ENCODE results near the gene MOB2.
"Not testable (repeated sequence)": the region's sequence is repeated elsewhere in the genome, so short reads cannot be mapped to it uniquely, and the experiment has no call there.

Gene MOB2

GRCh38 chr11:1517117-1518005, 30.8 kb upstream of the MOB2 start:
- no peak for DNase-seq (ENCODE audit: low read depth in 2 of 2)

GRCh38 chr11:1516273-1517067, 29.9 kb upstream of the MOB2 start:
- no peak for DNase-seq (ENCODE audit: low read depth in 2 of 2)

GRCh38 chr11:1515082-1516060, 28.8 kb upstream of the MOB2 start:
- DNase-seq (ENCODE audit: low read depth in 2 of 2): peak; percentile 62 to 84

- no peak for DNase-seq (ENCODE audit: low read depth in 2 of 2)
Measured at GRCh38 chr11:1514336-1515061, 27.9 kb upstream of the MOB2 start.

- no peak for DNase-seq (ENCODE audit: low read depth in 2 of 2)
Measured at GRCh38 chr11:1513326-1514296, 27.0 kb upstream of the MOB2 start.

- not testable (repeated sequence) for DNase-seq (ENCODE audit: low read depth in 2 of 2)
Measured at GRCh38 chr11:1512531-1513258, 26.1 kb upstream of the MOB2 start.

GRCh38 chr11:1511937-1512496, 25.4 kb upstream of the MOB2 start:
- DNase-seq (ENCODE audit: low read depth in 2 of 2): no peak

GRCh38 chr11:1510928-1511327, 24.3 kb upstream of the MOB2 start:
- DNase-seq (ENCODE audit: low read depth in 2 of 2): no peak

- not testable (repeated sequence) for DNase-seq (ENCODE audit: low read depth in 2 of 2)
Measured at GRCh38 chr11:1510351-1510750, 23.8 kb upstream of the MOB2 start.

GRCh38 chr11:1509626-1510255, 23.2 kb upstream of the MOB2 start:
- no peak for DNase-seq (ENCODE audit: low read depth in 2 of 2)

- DNase-seq (ENCODE audit: low read depth in 2 of 2): no peak
Measured at GRCh38 chr11:1508986-1509385, 22.4 kb upstream of the MOB2 start.

- no peak for DNase-seq (ENCODE audit: low read depth in 2 of 2)
Measured at GRCh38 chr11:1508491-1508891, 21.9 kb upstream of the MOB2 start.

GRCh38 chr11:1507381-1508140, 21.0 kb upstream of the MOB2 start:
- DNase-seq (ENCODE audit: low read depth in 2 of 2): no peak

GRCh38 chr11:1506981-1507380, 20.4 kb upstream of the MOB2 start:
- DNase-seq (ENCODE audit: low read depth in 2 of 2): no peak

- DNase-seq (ENCODE audit: low read depth in 2 of 2): no peak
Measured at GRCh38 chr11:1505480-1505879, 18.9 kb upstream of the MOB2 start.

GRCh38 chr11:1504581-1505290, 18.2 kb upstream of the MOB2 start:
- no peak for DNase-seq (ENCODE audit: low read depth in 2 of 2)

- no peak for DNase-seq (ENCODE audit: low read depth in 2 of 2)
Measured at GRCh38 chr11:1504138-1504537, 17.6 kb upstream of the MOB2 start.
